Spinal cord (tissue), 10 donors: ENCODE results near the gene IRF2BP2. TPM values are rescaled to one million over a fixed set of nuclear protein-coding genes. Genes with fewer than 3 reads are reported as not detected.
A peak's percentile ranks its signal among the peaks of the same experiment; 100 is the strongest.

Experiments
- DNase-seq, 6 donors: peaks; one replicate each; pipeline versions ENCODE4 v3.0.0 to v3.0.0-alpha.2; 2013 to 2015; ENCODE audit warnings: low spot score in 6 of 6, low read depth in 4 of 6
- H3K27ac ChIP-seq: one replicate; pipeline ENCODE4 v1.5.1; 2013; ENCODE audit warnings: low read depth, low read length, control low read depth
- H3K27me3 ChIP-seq: one replicate; pipeline ENCODE4 v1.6.1; 2013; ENCODE audit warnings: low read length; ENCODE audit not compliant: control insufficient read depth, insufficient read depth
- H3K36me3 ChIP-seq: one replicate; pipeline ENCODE4 v1.6.1; 2013; ENCODE audit warnings: low read length; ENCODE audit not compliant: control insufficient read depth, insufficient read depth
- H3K4me1 ChIP-seq: one replicate; pipeline ENCODE4 v1.6.1; 2013; ENCODE audit warnings: low read length; ENCODE audit not compliant: control insufficient read depth, insufficient read depth
- H3K4me3 ChIP-seq: one replicate; pipeline ENCODE4 v1.5.1; 2013; ENCODE audit warnings: low read depth, low read length, control low read depth
- H3K9me3 ChIP-seq: one replicate; pipeline ENCODE4 v1.6.1; 2013; ENCODE audit warnings: low read length; ENCODE audit not compliant: control insufficient read depth, insufficient read depth
- WGBS: methylation state at CpG from one replicate; pipeline ENCODE4 v1.1.5; 2013; ENCODE audit warnings: missing lambda C conversion rate; ENCODE audit not compliant: insufficient coverage; 5-methylcytosine and 5-hydroxymethylcytosine counted together
- polyA plus RNA-seq, 2 donors: library from polyadenylated mRNA; unstranded; fragments of 120-200 nt; gene quantifications; one replicate each; pipeline ENCODE4 v1.2.1, GENCODE V29; 2013; ENCODE audit not compliant: insufficient read length in 2 of 2
- total RNA-seq, 2 donors: library from RNA; depleted of rRNA in 1 of 2; stranded (reverse); fragments of 120-200 nt in 1 of 2; fragments of >200 nt in 1 of 2; gene quantifications; one replicate each; pipeline versions ENCODE4 v1.2.3 to v1.2.4, GENCODE V29; 2013 to 2014
- donor health status: healthy.

IRF2BP2 gene
- total and polyA plus RNA-seq, 4 donors = 98.7 to 105 (median 103) TPM

GRCh38 chr1:234609691-234610042, 311 bp downstream of the IRF2BP2 start:
- WGBS = 0% methylated on average over 50 of the region's 67 CpGs
- Histone ChIP-seq H3K4me3 (peak overlapping the region; percentile 79), H3K36me3 (peaks cover 12% of the 10 kb centered on the region), H3K9me3 (no peaks in the 10 kb centered on the region), H3K27me3 (no peaks in the 10 kb centered on the region), H3K4me1 (peaks cover 32% of the 10 kb centered on the region), H3K27ac (peak overlapping the region; percentile 100)
- peak in 1 of 6 donors; percentile 32 for DNase-seq

- peaks cover 31% of the 10 kb centered on the region for H3K4me1 ChIP-seq
- no peaks in the 10 kb centered on the region for H3K9me3 ChIP-seq
- H3K36me3 ChIP-seq = peaks cover 12% of the 10 kb centered on the region
- under 1% methylated on average over 93 of the region's 121 CpGs for WGBS
- peak overlapping the region; percentile 82 for H3K4me3 ChIP-seq
- DNase-seq = peak in 2 of 6 donors; percentile 67 to 69
- no peaks in the 10 kb centered on the region for H3K27me3 ChIP-seq
- peak overlapping the region; percentile 82 for H3K27ac ChIP-seq
Observed at GRCh38 chr1:234608911-234609690, 877 bp downstream of the IRF2BP2 start.

- peaks cover 12% of the 10 kb centered on the region for H3K36me3 ChIP-seq
- peak in 2 of 6 donors; percentile 83 to 84 for DNase-seq
- H3K27ac ChIP-seq = peak overlapping the region; percentile 98
- under 1% methylated on average over 66 of the region's 68 CpGs for WGBS
- H3K9me3 ChIP-seq = no peaks in the 10 kb centered on the region
- no peaks in the 10 kb centered on the region for H3K27me3 ChIP-seq
- H3K4me3 ChIP-seq = peak overlapping the region; percentile 82
- peaks cover 28% of the 10 kb centered on the region for H3K4me1 ChIP-seq
Observed at GRCh38 chr1:234608025-234608910, 1.7 kb downstream of the IRF2BP2 start.

- Histone ChIP-seq H3K9me3 (no peaks in the 10 kb centered on the region), H3K36me3 (peaks cover 12% of the 10 kb centered on the region), H3K4me3 (peak overlapping the region; percentile 82), H3K4me1 (peaks cover 20% of the 10 kb centered on the region), H3K27me3 (no peaks in the 10 kb centered on the region), H3K27ac (peak overlapping the region; percentile 98)
- peak in 2 of 6 donors; percentile 78 to 87 for DNase-seq
- 4% methylated on average over 19 of the region's 22 CpGs for WGBS
Observed at GRCh38 chr1:234607109-234608024, 2.6 kb downstream of the IRF2BP2 start.

GRCh38 chr1:234606784-234607108, 3.2 kb downstream of the IRF2BP2 start:
- no peaks in the 10 kb centered on the region for H3K27me3 ChIP-seq
- peak overlapping the region; percentile 98 for H3K27ac ChIP-seq
- H3K4me3 ChIP-seq = peak overlapping the region; percentile 82
- WGBS = no CpG with 5 or more reads among the region's 4 CpGs
- peaks cover 14% of the 10 kb centered on the region for H3K4me1 ChIP-seq
- H3K9me3 ChIP-seq = no peaks in the 10 kb centered on the region
- H3K36me3 ChIP-seq = peaks cover 12% of the 10 kb centered on the region
- DNase-seq = no peak

- H3K4me1 ChIP-seq = peaks cover 10% of the 10 kb centered on the region
- peak in 3 of 6 donors; percentile 83 to 87 (median 84) for DNase-seq
- WGBS = 0% methylated on average over 3 of the region's 9 CpGs
- H3K4me3 ChIP-seq = peak overlapping the region; percentile 82
- H3K9me3 ChIP-seq = no peaks in the 10 kb centered on the region
- peaks cover 12% of the 10 kb centered on the region for H3K36me3 ChIP-seq
- H3K27me3 ChIP-seq = no peaks in the 10 kb centered on the region
- H3K27ac ChIP-seq = peak overlapping the region; percentile 98
Observed at GRCh38 chr1:234605983-234606783, 3.8 kb downstream of the IRF2BP2 start.

GRCh38 chr1:234605399-234605982, 4.5 kb downstream of the IRF2BP2 start:
- Histone ChIP-seq H3K36me3 (peaks cover 12% of the 10 kb centered on the region), H3K9me3 (no peaks in the 10 kb centered on the region), H3K4me3 (peak overlapping the region; percentile 82), H3K27me3 (no peaks in the 10 kb centered on the region), H3K4me1 (peaks cover 16% of the 10 kb centered on the region), H3K27ac (peak overlapping the region; percentile 98)
- no peak for DNase-seq
- WGBS = no CpG with 5 or more reads among the region's 3 CpGs

GRCh38 chr1:234604495-234605398, 5.2 kb downstream of the IRF2BP2 start:
- Histone ChIP-seq H3K4me3 (peak overlapping the region; percentile 82), H3K36me3 (peaks cover 12% of the 10 kb centered on the region), H3K4me1 (peaks cover 20% of the 10 kb centered on the region), H3K27ac (peak overlapping the region; percentile 98), H3K27me3 (no peaks in the 10 kb centered on the region), H3K9me3 (no peaks in the 10 kb centered on the region)
- WGBS = 11% methylated on average over 1 of the region's 6 CpGs
- peak in 2 of 6 donors; percentile 44 to 55 for DNase-seq
